Retinal pigment epithelial cell (primary cell): ENCODE results near the gene SSH2.

ENCODE experiments used
- DNase-seq: peaks from one replicate; pipeline ENCODE4 v3.0.0-alpha.2; 2010; ENCODE audit warnings: low read depth
- H3K4me3 ChIP-seq: 2 replicates; pipeline ENCODE4 v1.5.1; 2011; ENCODE audit warnings: mild to moderate bottlenecking, low read length, control low read depth, moderate library complexity
- TF ChIP-seq, protein P1 (sequence below): conservative IDR thresholded peaks from 2 replicates; pipeline ENCODE4 v1.5.1; 2011; ENCODE audit warnings: low read depth, low read length, control low read depth, inconsistent platforms

Gene SSH2

DNA sequence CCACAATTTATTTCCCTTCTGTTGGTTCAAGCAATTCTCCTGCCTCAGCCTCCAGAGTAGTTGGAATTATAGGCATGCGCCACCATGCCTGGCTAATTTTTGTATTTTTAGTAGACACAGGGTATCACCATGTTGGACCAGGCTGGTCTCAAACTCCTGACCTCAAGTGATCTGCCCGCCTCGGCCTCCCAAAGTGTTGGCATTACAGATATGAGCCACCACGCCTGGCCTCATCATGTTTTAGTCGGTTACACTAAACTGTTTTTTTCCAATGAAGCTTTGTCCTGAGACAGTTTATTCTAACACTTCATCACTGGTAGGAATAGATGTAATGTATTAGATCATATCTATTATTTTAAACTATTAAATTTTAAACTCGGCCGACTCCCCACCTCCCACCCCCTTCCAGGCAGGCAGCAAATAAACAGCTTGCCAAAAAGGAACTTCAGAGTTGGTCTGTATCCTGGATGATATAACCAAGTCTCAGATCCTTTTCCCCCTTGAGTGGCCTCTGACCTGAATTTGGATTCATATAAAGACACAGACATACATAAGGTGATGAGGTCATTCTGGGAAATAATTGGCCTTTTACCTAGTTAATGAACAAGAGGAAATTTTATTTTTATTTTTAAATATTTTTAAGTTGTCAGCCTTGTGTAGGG, 288.9 kb downstream of the SSH2 start:
- TF ChIP-seq, protein P1, sequence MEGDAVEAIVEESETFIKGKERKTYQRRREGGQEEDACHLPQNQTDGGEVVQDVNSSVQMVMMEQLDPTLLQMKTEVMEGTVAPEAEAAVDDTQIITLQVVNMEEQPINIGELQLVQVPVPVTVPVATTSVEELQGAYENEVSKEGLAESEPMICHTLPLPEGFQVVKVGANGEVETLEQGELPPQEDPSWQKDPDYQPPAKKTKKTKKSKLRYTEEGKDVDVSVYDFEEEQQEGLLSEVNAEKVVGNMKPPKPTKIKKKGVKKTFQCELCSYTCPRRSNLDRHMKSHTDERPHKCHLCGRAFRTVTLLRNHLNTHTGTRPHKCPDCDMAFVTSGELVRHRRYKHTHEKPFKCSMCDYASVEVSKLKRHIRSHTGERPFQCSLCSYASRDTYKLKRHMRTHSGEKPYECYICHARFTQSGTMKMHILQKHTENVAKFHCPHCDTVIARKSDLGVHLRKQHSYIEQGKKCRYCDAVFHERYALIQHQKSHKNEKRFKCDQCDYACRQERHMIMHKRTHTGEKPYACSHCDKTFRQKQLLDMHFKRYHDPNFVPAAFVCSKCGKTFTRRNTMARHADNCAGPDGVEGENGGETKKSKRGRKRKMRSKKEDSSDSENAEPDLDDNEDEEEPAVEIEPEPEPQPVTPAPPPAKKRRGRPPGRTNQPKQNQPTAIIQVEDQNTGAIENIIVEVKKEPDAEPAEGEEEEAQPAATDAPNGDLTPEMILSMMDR = no peak
- H3K4me3 ChIP-seq = no peak overlapping the region
- no peak for DNase-seq

DNA sequence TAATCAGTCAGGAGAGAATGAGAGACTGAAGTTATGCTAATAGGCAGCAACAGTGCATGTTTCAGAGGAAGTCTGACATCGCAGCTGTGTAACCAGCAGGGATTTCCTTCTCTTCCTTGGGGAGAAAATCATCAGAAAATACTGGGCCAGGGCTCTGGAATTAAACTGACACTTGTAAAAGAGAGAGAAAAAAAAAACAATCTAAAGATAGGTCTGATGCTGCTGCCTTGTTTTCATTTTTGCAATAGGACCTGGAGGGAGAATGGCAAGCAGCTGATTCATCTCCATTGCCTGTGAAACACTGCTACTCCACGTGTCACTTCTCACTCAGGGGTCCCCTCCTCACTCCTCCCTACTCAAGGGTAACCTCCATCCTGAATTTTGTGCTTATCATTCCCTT, 289.6 kb downstream of the SSH2 start:
- DNase-seq = no peak
- no peak overlapping the region for H3K4me3 ChIP-seq
- TF ChIP-seq, protein P1 = no peak

- H3K4me3 ChIP-seq = no peak overlapping the region
- TF ChIP-seq, protein P1 = no peak
- DNase-seq = no peak
These were observed 296.1 kb downstream of the SSH2 start for GRCh38 chr17:29633886-29634285.

GRCh38 chr17:29630630-29631193, 299.3 kb downstream of the SSH2 start:
- no peak for DNase-seq
- H3K4me3 ChIP-seq = no peak overlapping the region
- TF ChIP-seq, protein P1 = no peak

- no peak for DNase-seq
- TF ChIP-seq, protein P1 = no peak
- H3K4me3 ChIP-seq = no peak overlapping the region
These were observed 300.2 kb downstream of the SSH2 start for GRCh38 chr17:29629839-29630238.

GRCh38 chr17:29628644-29629043, 301.4 kb downstream of the SSH2 start:
- no peak for DNase-seq
- no peak overlapping the region for H3K4me3 ChIP-seq
- TF ChIP-seq, protein P1 = no peak

DNA sequence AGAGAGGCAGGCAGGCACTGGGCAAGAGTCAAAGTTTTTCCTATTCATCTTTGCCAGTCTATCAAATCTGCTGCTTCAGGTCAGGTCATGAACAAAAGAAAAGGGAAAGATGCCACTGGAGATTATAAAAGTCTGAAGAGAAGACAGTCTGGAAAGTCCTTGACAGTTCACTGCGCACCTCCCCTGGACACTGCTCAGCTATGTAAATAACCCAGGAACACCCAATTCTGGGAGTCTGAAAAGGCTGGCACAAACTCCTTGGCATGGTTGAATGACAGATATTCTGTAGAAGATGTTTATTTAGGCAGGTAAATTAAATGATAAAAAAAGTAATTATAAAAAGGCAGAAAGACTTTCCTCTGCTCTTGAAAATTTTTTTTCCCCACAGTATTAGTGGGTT, 302.1 kb downstream of the SSH2 start:
- H3K4me3 ChIP-seq = no peak overlapping the region
- TF ChIP-seq, protein P1 = no peak
- DNase-seq = no peak
